Measurements from ENCODE around the gene FAM98C. TPM values are rescaled to one million over a fixed set of nuclear protein-coding genes. Genes with fewer than 3 reads are reported as not detected.

The FAM98C gene
- total and polyA plus RNA-seq, 2 of the 13 experiments (the other 11 are each of a cell fraction or from before 2014, with no cell fraction given), result 10.0 to 11.5 TPM

GRCh38 chr19:38374332-38375097 lies 28.4 kb upstream of the FAM98C start, which contains the start of gene PSMD8 (continued):
- TF ChIP-seq HOMEZ (CRISPR knock-in tag; IDR thresholded peaks at IDR 0.05; ENCODE audit: low read depth) (no peak), ZNF225 (CRISPR knock-in tag; IDR thresholded peaks at IDR 0.05) (peak; percentile 92), ZBTB2 (CRISPR knock-in tag; IDR thresholded peaks at IDR 0.05; ENCODE audit: low read depth) (peak; percentile 73), ZNF704 (CRISPR knock-in tag; IDR thresholded peaks at IDR 0.05; ENCODE audit: borderline replicate concordance) (0 out of 2 replicates have a peak, but pooled peaks have one; percentile 58), STAG1 (CRISPR knock-in tag; IDR thresholded peaks at IDR 0.05) (no peak), KLF12 (CRISPR knock-in tag; IDR thresholded peaks at IDR 0.05; ENCODE audit: borderline replicate concordance) (no peak), ZNF784 (CRISPR knock-in tag; IDR thresholded peaks at IDR 0.05; ENCODE audit: borderline replicate concordance) (peak; percentile 34; the same call in 1 of the 2 replicates), HDAC1 (CRISPR knock-in tag; IDR thresholded peaks at IDR 0.05) (peak; percentile 89), SPEN (CRISPR knock-in tag; IDR thresholded peaks at IDR 0.05; ENCODE audit: low read depth) (peak; percentile 88), JUN (CRISPR knock-in tag; IDR thresholded peaks at IDR 0.05) (0 out of 2 replicates have a peak, but pooled peaks have one; percentile 57), ZNF484 (CRISPR knock-in tag; IDR thresholded peaks at IDR 0.05; ENCODE audit: borderline replicate concordance, low read depth) (no peak), PBX2 (CRISPR knock-in tag; IDR thresholded peaks at IDR 0.05) (peak; percentile 40; the same call in 1 of the 2 replicates), PLRG1 (conservative IDR thresholded peaks at IDR 0.05) (no peak), AGO1 (IDR thresholded peaks at IDR 0.05; ENCODE audit: low read depth, low read length, poor library complexity, severe bottlenecking) (no peak), ASH2L (IDR thresholded peaks at IDR 0.05; ENCODE audit: insufficient read length, low read depth, low read length) (peak; percentile 90), ZNF34 (CRISPR knock-in tag; IDR thresholded peaks at IDR 0.05; ENCODE audit: borderline replicate concordance) (peak; percentile 89; the same call in 1 of the 2 replicates), BCL6 (CRISPR knock-in tag; IDR thresholded peaks at IDR 0.05) (peak; percentile 28), SIX4 (CRISPR knock-in tag; IDR thresholded peaks at IDR 0.05) (no peak; the same call in 1 of the 2 replicates), ZC3H4 (CRISPR knock-in tag; IDR thresholded peaks at IDR 0.05; ENCODE audit: borderline replicate concordance) (no peak)
- TF ChIP-seq, protein P1, sequence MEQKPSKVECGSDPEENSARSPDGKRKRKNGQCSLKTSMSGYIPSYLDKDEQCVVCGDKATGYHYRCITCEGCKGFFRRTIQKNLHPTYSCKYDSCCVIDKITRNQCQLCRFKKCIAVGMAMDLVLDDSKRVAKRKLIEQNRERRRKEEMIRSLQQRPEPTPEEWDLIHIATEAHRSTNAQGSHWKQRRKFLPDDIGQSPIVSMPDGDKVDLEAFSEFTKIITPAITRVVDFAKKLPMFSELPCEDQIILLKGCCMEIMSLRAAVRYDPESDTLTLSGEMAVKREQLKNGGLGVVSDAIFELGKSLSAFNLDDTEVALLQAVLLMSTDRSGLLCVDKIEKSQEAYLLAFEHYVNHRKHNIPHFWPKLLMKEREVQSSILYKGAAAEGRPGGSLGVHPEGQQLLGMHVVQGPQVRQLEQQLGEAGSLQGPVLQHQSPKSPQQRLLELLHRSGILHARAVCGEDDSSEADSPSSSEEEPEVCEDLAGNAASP (CRISPR knock-in tag; IDR thresholded peaks at IDR 0.05; ENCODE audit: borderline replicate concordance), result peak; percentile 27; the same call in 1 of the 2 replicates
